Astrocyte (in vitro differentiated cells and primary cell): Measurements from ENCODE around the gene GPATCH1. TPM values are rescaled to one million over a fixed set of nuclear protein-coding genes. Genes with fewer than 3 reads are reported as not detected.
A peak's percentile ranks its signal among the peaks of the same experiment; 100 is the strongest.

ENCODE experiments used
- DNase-seq: peaks from one replicate; pipeline ENCODE4 v3.0.0-alpha.2; 2010; ENCODE audit warnings: low read depth
- FAIRE-seq: peaks from 2 replicates; lab custom pipeline; 2011; peaks lifted over from hg19 to GRCh38; lab: Jason Lieb, UNC
- H2AFZ ChIP-seq: 2 replicates; pipeline ENCODE4 v1.6.0; 2012; ENCODE audit warnings: low read depth, low read length, inconsistent platforms
- H3K27ac ChIP-seq: 2 replicates; pipeline ENCODE4 v1.5.1; 2011; ENCODE audit warnings: low read depth, low read length, inconsistent platforms
- H3K27me3 ChIP-seq: 2 replicates; pipeline ENCODE4 v1.6.0; 2011; ENCODE audit warnings: low read length, inconsistent platforms; ENCODE audit not compliant: insufficient read depth
- H3K36me3 ChIP-seq: 2 replicates; pipeline ENCODE4 v1.5.1; 2011; ENCODE audit warnings: low read length, inconsistent platforms; ENCODE audit not compliant: insufficient read depth
- H3K4me1 ChIP-seq: 2 replicates; pipeline ENCODE4 v1.5.1; 2011; ENCODE audit warnings: low read length, inconsistent platforms; ENCODE audit not compliant: insufficient read depth
- H3K4me2 ChIP-seq: 2 replicates; pipeline ENCODE4 v1.6.0; 2012; ENCODE audit warnings: low read length, inconsistent platforms
- H3K4me3 ChIP-seq: 2 replicates; pipeline ENCODE4 v1.5.1; 2011; ENCODE audit warnings: low read depth, mild to moderate bottlenecking, low read length, inconsistent platforms; ENCODE audit not compliant: insufficient read depth
- H3K79me2 ChIP-seq: 2 replicates; pipeline ENCODE4 v1.6.0; 2012; ENCODE audit warnings: mild to moderate bottlenecking, low read length, inconsistent platforms; ENCODE audit not compliant: insufficient read depth
- H3K9ac ChIP-seq: 2 replicates; pipeline ENCODE4 v1.6.0; 2012; ENCODE audit warnings: mild to moderate bottlenecking, low read length, inconsistent platforms
- H3K9me3 ChIP-seq: 2 replicates; pipeline ENCODE4 v1.5.1; 2012; ENCODE audit warnings: low read depth, mild to moderate bottlenecking, low read length, inconsistent platforms; ENCODE audit not compliant: insufficient read depth
- H4K20me1 ChIP-seq: 2 replicates; pipeline ENCODE4 v1.6.0; 2012; ENCODE audit warnings: low read length, inconsistent platforms; ENCODE audit not compliant: insufficient read depth
- H3K27ac Mint-ChIP-seq: one replicate; pipeline ENCODE4 v1.8.0; 2021; ENCODE audit warnings: mild to moderate bottlenecking, mixed read lengths; ENCODE audit not compliant: unreplicated experiment
- H3K27me3 Mint-ChIP-seq: one replicate; pipeline ENCODE4 v1.8.0; 2021; ENCODE audit warnings: low read depth, mixed read lengths; ENCODE audit not compliant: unreplicated experiment
- H3K36me3 Mint-ChIP-seq: one replicate; pipeline ENCODE4 v1.8.0; 2021; ENCODE audit warnings: low read depth, mixed read lengths; ENCODE audit not compliant: unreplicated experiment
- H3K4me1 Mint-ChIP-seq: one replicate; pipeline ENCODE4 v1.8.0; 2021; ENCODE audit warnings: low read depth, mixed read lengths; ENCODE audit not compliant: unreplicated experiment
- H3K4me3 Mint-ChIP-seq: one replicate; pipeline ENCODE4 v1.8.0; 2021; ENCODE audit warnings: mild to moderate bottlenecking, moderate library complexity, mixed read lengths; ENCODE audit not compliant: unreplicated experiment
- H3K9me3 Mint-ChIP-seq: one replicate; pipeline ENCODE4 v1.8.0; 2021; ENCODE audit warnings: mild to moderate bottlenecking, mixed read lengths; ENCODE audit not compliant: unreplicated experiment
- CTCF ChIP-seq: IDR thresholded peaks from 2 replicates; pipeline ENCODE4 v1.5.1; 2011; ENCODE audit warnings: low read depth, mild to moderate bottlenecking, inconsistent platforms, low read length, moderate library complexity; ENCODE audit not compliant: insufficient read depth
- EZH2 ChIP-seq: IDR thresholded peaks from 2 replicates; pipeline ENCODE4 v1.6.1; 2012; ENCODE audit warnings: mild to moderate bottlenecking, low read length, inconsistent platforms; ENCODE audit not compliant: insufficient read depth
- total RNA-seq: library from RNA; stranded (reverse); gene quantifications from 2 replicates; pipeline ENCODE4 v1.2.1, GENCODE V29; 2021

The GPATCH1 gene
- total RNA-seq, 1 donor from 2014 or later = 6.1 TPM

- DNase-seq (no peak), FAIRE-seq (no peak)
- no peaks in the 10 kb centered on the region for H3K9me3 Mint-ChIP-seq
- H3K27ac Mint-ChIP-seq = no peak overlapping the region
- Histone ChIP-seq H3K36me3 (no peaks in the 10 kb centered on the region), H3K4me3 (peak overlapping the region; percentile 48), H3K9me3 (no peaks in the 10 kb centered on the region), H3K4me2 (peak overlapping the region; percentile 88), H3K79me2 (peaks cover 15% of the 10 kb centered on the region), H3K9ac (peak overlapping the region; percentile 54), H3K27me3 (no peaks in the 10 kb centered on the region), H2AFZ (peak overlapping the region; percentile 41), H4K20me1 (peaks cover 8% of the 10 kb centered on the region), H3K4me1 (peaks cover 13% of the 10 kb centered on the region), H3K27ac (peak overlapping the region; percentile 25)
- peaks cover 5% of the 10 kb centered on the region for H3K4me1 Mint-ChIP-seq
- TF ChIP-seq EZH2 (no peak), CTCF (no peak)
- peak overlapping the region; percentile 67 for H3K4me3 Mint-ChIP-seq
- H3K36me3 Mint-ChIP-seq = no peaks in the 10 kb centered on the region
- peaks cover 13% of the 10 kb centered on the region for H3K27me3 Mint-ChIP-seq
Observed at GRCh38 chr19:33177417-33177979, 96.5 kb downstream of the GPATCH1 start.

Other genes starting within 250 kb of the GPATCH1 start
- 0.17 and 0.45 TPM in 2 replicates for gene SLC7A9, start 211.4 kb upstream of the GPATCH1 start, total RNA-seq
- gene CEP89, start 109.2 kb upstream of the GPATCH1 start, total RNA-seq = 22.9 and 28.3 TPM in 2 replicates
- 2.2 and 4.1 TPM in 2 replicates for gene FAAP24, start 108.9 kb upstream of the GPATCH1 start, total RNA-seq
- gene RHPN2, start 16.3 kb upstream of the GPATCH1 start, total RNA-seq = 11.4 and 12.6 TPM in 2 replicates
- not detected in 2 replicates for gene WDR88, start 50.9 kb downstream of the GPATCH1 start, total RNA-seq
- 9.3 and 13.3 TPM in 2 replicates for gene LRP3, start 113.1 kb downstream of the GPATCH1 start, total RNA-seq
- 0.43 and 0.61 TPM in 2 replicates for gene SLC7A10, start 144.7 kb downstream of the GPATCH1 start, total RNA-seq
- gene CEBPA, start 221.4 kb downstream of the GPATCH1 start, total RNA-seq = 0.45 and 0.50 TPM in 2 replicates